ENCODE data around the gene GFER.
"Not testable (repeated sequence)": the region's sequence is repeated elsewhere in the genome, so short reads cannot be mapped to it uniquely, and the experiment has no call there.

The GFER gene

GRCh38 chr16:2031081-2031577 is 47.1 kb downstream of the GFER start:
- TF ChIP-seq POLR2A (IDR thresholded peaks at IDR 0.05; ENCODE audit: low read length) (no peak), GATA1 (IDR thresholded peaks at IDR 0.05; ENCODE audit: low read depth, low read length) (no peak)
- no peak for DNase-seq

- TF ChIP-seq POLR2A (IDR thresholded peaks at IDR 0.05; ENCODE audit: low read length) (no peak), GATA1 (IDR thresholded peaks at IDR 0.05; ENCODE audit: low read depth, low read length) (no peak)
- no peak for DNase-seq
Observed at GRCh38 chr16:2032285-2033056, 48.5 kb downstream of the GFER start.

DNA sequence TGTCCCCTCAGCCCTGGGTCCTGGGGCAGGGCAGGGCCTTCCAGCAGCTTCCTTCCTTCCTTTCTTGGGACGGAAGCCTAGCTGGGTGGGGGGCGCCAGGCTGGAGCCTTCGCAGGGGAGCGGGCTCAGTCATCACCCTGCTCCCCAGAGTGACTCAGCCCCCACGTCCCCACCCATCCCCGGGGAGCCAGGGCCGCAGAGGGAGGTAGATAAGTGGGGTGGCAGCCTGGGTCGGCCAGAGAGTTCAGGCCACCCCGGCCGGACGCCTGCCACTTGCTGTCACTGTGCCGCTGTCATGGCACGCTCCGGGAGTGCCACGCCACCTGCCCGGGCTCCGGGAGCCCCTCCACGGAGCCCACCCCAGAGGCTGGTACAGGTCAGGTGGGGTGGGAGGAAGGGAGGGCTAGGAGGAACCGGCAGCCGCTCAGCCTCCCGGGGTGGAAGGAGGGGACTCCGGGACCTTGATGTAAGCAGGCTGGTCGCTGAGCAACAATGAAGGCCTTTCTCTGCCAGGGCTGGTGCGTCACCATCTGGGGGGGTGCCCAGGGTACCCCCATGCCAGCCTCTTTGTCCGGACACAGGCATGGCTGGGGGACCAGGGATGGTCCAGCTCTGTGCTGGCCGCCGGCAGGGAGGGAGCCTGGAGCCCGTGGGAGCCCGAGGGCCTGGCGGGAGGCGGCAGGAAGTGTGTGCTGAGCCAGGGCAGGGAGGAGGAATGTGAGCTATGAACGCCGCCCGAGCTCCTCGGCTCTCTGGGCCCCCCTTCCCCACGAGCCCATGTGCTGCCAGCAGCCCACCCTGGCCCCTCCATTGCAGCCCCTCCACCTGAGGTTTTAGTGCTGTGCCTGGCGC is 49.3 kb downstream of the GFER start:
- no peak for DNase-seq
- TF ChIP-seq POLR2A (IDR thresholded peaks at IDR 0.05; ENCODE audit: low read length) (no peak), GATA1 (IDR thresholded peaks at IDR 0.05; ENCODE audit: low read depth, low read length) (no peak)

DNA sequence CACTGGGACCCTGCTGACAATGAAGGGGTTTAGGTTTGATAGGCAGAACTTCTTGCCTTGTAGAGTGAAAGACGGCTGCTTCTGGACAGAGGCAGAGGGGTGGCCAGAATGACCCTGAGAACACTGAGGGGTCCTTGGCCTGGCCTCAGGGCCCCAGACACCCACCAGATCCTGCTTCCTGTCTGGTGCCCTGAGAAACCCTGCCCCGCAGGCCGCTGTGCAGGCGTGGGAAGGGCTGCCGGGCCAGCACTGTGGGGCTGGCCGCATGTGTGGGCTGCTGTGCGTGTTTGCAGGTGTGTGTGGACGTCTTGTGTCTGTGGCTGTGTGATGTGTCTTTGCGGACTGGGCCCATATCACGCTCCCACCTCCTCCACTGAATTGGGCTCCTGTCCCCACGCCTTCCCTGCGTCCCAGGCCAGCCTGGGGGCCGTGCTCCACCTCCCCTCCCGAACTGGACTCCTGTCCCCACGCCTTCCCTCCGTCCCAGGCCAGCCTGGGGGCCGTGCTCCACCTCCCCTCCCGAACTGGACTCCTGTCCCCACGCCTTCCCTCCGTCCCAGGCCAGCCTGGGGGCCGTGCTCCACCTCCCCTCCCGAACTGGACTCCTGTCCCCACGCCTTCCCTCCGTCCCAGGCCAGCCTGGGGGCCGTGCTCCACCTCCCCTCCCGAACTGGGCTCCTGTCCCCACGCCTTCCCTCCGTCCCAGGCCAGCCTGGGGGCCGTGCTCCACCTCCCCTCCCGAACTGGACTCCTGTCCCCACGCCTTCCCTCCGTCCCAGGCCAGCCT is 50.1 kb downstream of the GFER start:
- not testable (repeated sequence) for DNase-seq

DNA sequence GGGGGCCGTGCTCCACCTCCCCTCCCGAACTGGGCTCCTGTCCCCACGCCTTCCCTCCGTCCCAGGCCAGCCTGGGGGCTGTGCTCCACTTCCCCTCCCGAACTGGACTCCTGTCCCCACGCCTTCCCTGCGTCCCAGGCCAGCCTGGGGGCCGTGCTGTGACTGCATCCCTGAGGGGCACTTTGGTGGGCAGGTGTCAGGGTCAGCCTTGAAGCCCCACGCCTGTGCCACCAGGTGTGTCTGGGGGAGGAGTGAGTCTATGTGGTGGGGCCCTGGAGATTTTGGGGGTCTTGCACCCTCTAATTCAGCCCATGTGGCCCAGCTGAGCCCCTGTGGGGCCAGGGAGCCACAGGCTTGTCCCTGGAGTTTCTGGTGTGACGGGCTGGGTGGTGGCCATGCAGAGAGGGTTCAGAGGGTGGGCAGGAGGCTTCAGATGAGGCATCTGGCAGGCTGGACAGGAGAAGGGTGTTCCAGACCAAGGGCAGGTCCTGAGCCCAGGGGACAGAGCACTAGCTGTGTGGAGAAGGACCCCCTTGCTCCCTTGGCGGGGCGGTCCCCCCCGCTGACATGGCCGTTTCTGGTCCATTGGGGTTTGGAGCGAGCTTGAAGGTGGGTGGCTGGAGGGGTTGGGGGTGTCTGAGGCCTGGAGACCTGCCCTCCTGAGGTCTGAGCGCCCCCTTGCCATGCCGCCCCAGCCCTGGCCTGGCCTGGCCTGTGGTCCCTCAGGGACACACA is 50.9 kb downstream of the GFER start:
- no peak for TF ChIP-seq GATA1 (IDR thresholded peaks at IDR 0.05; ENCODE audit: low read depth, low read length)
- no peak for DNase-seq

- TF ChIP-seq POLR2A (IDR thresholded peaks at IDR 0.05; ENCODE audit: low read length) (no peak), GATA1 (IDR thresholded peaks at IDR 0.05; ENCODE audit: low read depth, low read length) (no peak)
- no peak for DNase-seq
Observed at GRCh38 chr16:2035431-2036199, 51.6 kb downstream of the GFER start.

GRCh38 chr16:2036200-2036966 is 52.4 kb downstream of the GFER start:
- DNase-seq: no peak
- TF ChIP-seq POLR2A (IDR thresholded peaks at IDR 0.05; ENCODE audit: low read length) (no peak), GATA1 (IDR thresholded peaks at IDR 0.05; ENCODE audit: low read depth, low read length) (no peak)

DNA sequence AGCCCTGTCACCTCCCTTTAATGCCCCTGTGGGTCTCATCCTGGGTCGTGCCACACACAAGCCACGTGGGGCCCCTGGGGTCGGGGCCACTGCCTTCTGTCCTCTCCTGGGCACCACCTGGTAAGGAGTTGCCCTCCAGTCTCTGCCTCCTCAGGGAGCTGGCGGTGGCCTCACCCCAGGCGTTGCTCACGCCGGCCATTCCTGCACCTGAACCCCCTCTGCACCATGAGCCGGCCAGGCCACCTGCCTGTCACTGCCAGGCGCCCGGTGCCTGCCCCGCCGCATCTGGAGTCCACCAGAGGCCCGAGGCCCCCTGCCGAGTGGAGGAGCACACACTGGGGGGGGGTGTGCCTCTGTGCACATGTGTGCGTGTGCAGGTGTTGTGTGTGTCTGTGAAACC is 53.1 kb downstream of the GFER start:
- TF ChIP-seq POLR2A (IDR thresholded peaks at IDR 0.05; ENCODE audit: low read length): no peak
- no peak for DNase-seq
